GM23338 (cell line): ENCODE results near the gene SELENOT. TPM values are rescaled to one million over a fixed set of nuclear protein-coding genes. Genes with fewer than 3 reads are reported as not detected.

ENCODE experiments used
- ATAC-seq: fragments of 200-7000 bp; cut with Tn5 transposase; 3 replicates; pipeline ENCODE4 v1.9.1; 2020
- DNase-seq: peaks from one replicate; pipeline ENCODE4 v3.0.0-alpha.2; 2015; ENCODE audit warnings: low spot score
- H2AFZ ChIP-seq: fragments of 200-600 bp; sonication (generic); 2 replicates; pipeline ENCODE4 v1.8.0; 2016; ENCODE audit warnings: antibody characterized with exemption, mild to moderate bottlenecking, moderate library complexity
- H3F3A ChIP-seq: fragments of 200-600 bp; sonication (generic); replicated peaks from 2 replicates; pipeline ENCODE4 v1.8.0; 2017; ENCODE audit warnings: antibody characterized with exemption, mixed run types, low read depth
- H3K27ac ChIP-seq: fragments of 200-600 bp; sonication (generic); 2 replicates; pipeline ENCODE4 v1.6.1; 2016; ENCODE audit warnings: low read depth
- H3K27me3 ChIP-seq: fragments of 200-600 bp; sonication (generic); 2 replicates; pipeline ENCODE4 v1.8.0; 2016; ENCODE audit warnings: mild to moderate bottlenecking, mixed run types, moderate library complexity; ENCODE audit not compliant: insufficient read depth
- H3K36me3 ChIP-seq: fragments of 200-600 bp; sonication (generic); 2 replicates; pipeline ENCODE4 v1.8.0; 2016; ENCODE audit warnings: mild to moderate bottlenecking; ENCODE audit not compliant: insufficient read depth
- H3K4me1 ChIP-seq: fragments of 200-600 bp; sonication (generic); 2 replicates; pipeline ENCODE4 v1.8.0; 2016; ENCODE audit warnings: mild to moderate bottlenecking, moderate library complexity; ENCODE audit not compliant: insufficient read depth
- H3K4me2 ChIP-seq: fragments of 200-600 bp; sonication (generic); 2 replicates; pipeline ENCODE4 v1.7.1; 2017; ENCODE audit warnings: mixed run types
- H3K4me3 ChIP-seq: fragments of 200-600 bp; sonication (generic); 2 replicates; pipeline ENCODE4 v1.6.1; 2016; ENCODE audit warnings: mixed run types
- H3K79me2 ChIP-seq: fragments of 200-600 bp; sonication (generic); replicated peaks from 2 replicates; pipeline ENCODE4 v1.8.0; 2017; ENCODE audit warnings: mild to moderate bottlenecking; ENCODE audit not compliant: insufficient read depth
- H3K9me2 ChIP-seq: fragments of 200-600 bp; sonication (generic); 2 replicates; pipeline ENCODE4 v1.8.0; 2017; ENCODE audit not compliant: insufficient read depth
- H4K20me1 ChIP-seq: fragments of 200-600 bp; sonication (generic); replicated peaks from 2 replicates; pipeline ENCODE4 v1.8.0; 2017; ENCODE audit warnings: mild to moderate bottlenecking; ENCODE audit not compliant: insufficient read depth
- H3K27ac Mint-ChIP-seq: 2 replicates; pipeline ENCODE4 v1.8.0; 2020; ENCODE audit warnings: inconsistent platforms, mild to moderate bottlenecking, moderate library complexity, mixed read lengths
- H3K27me3 Mint-ChIP-seq: 3 replicates; pipeline ENCODE4 v1.8.0; 2022; ENCODE audit warnings: low read depth, mild to moderate bottlenecking, moderate library complexity, mixed read lengths, inconsistent platforms; ENCODE audit not compliant: insufficient read depth, poor library complexity
- H3K36me3 Mint-ChIP-seq: 3 replicates; pipeline ENCODE4 v1.8.0; 2021; ENCODE audit warnings: low read depth, mild to moderate bottlenecking, inconsistent platforms, moderate library complexity, mixed read lengths
- H3K4me1 Mint-ChIP-seq: 3 replicates; pipeline ENCODE4 v1.8.0; 2020; ENCODE audit warnings: mild to moderate bottlenecking, inconsistent platforms, mixed read lengths
- H3K4me3 Mint-ChIP-seq: 3 replicates; pipeline ENCODE4 v1.8.0; 2021; ENCODE audit warnings: moderate library complexity, mild to moderate bottlenecking, inconsistent platforms, mixed read lengths
- H3K9me3 Mint-ChIP-seq: 3 replicates; pipeline ENCODE4 v1.8.0; 2020; ENCODE audit warnings: moderate library complexity, mild to moderate bottlenecking, inconsistent platforms, mixed read lengths
- CTCF ChIP-seq, 2 experiments: fragments of 200-600 bp in 1 of 2; sonication (generic) in 1 of 2; conservative IDR thresholded peaks; 2 replicates each; pipeline versions ENCODE4 v1.5.1 to v1.6.1; 2016 to 2017; ENCODE audit warnings: antibody characterized with exemption in 2 of 2, low read depth in 2 of 2, mild to moderate bottlenecking in 2 of 2, moderate library complexity in 1 of 2
- ETS1 ChIP-seq: IDR thresholded peaks from 2 replicates; pipeline ENCODE4 v1.6.1; 2016; ENCODE audit warnings: antibody characterized with exemption
- EZH2 ChIP-seq: fragments of 200-600 bp; sonication (generic); IDR thresholded peaks from one replicate; pipeline ENCODE4 v1.8.0; 2017; ENCODE audit warnings: antibody characterized with exemption, mild to moderate bottlenecking, low read depth; ENCODE audit not compliant: unreplicated experiment
- EZH2phosphoT487 ChIP-seq: fragments of 200-600 bp; sonication (generic); IDR thresholded peaks from one replicate; pipeline ENCODE4 v1.8.1; 2018; ENCODE audit warnings: antibody characterized with exemption; ENCODE audit not compliant: unreplicated experiment
- JUNB ChIP-seq: IDR thresholded peaks from one replicate; pipeline ENCODE4 v1.6.1; 2016; ENCODE audit warnings: antibody characterized with exemption; ENCODE audit not compliant: unreplicated experiment
- NANOG ChIP-seq: IDR thresholded peaks from 2 replicates; pipeline ENCODE4 v1.6.1; 2016; ENCODE audit warnings: antibody characterized with exemption, borderline replicate concordance
- POLR2AphosphoS5 ChIP-seq: IDR thresholded peaks from 2 replicates; pipeline ENCODE4 v1.6.1; 2016; ENCODE audit warnings: antibody characterized with exemption, low read depth
- REST ChIP-seq: IDR thresholded peaks from one replicate; pipeline ENCODE4 v1.6.1; 2018; ENCODE audit warnings: antibody characterized with exemption; ENCODE audit not compliant: unreplicated experiment
- STAT1 ChIP-seq: IDR thresholded peaks from one replicate; pipeline ENCODE4 v1.6.1; 2016; ENCODE audit warnings: antibody characterized with exemption; ENCODE audit not compliant: unreplicated experiment
- ZNF114 ChIP-seq: fragments of 250-450 bp; sonication (Bioruptor Pico); IDR thresholded peaks from 2 replicates; pipeline ENCODE4 v1.5.0; 2020; ENCODE audit warnings: mild to moderate bottlenecking, moderate library complexity
- ZNF331 ChIP-seq: fragments of 250-450 bp; sonication (Bioruptor Pico); IDR thresholded peaks from 2 replicates; pipeline ENCODE4 v1.5.0; 2020; ENCODE audit warnings: low read depth, mild to moderate bottlenecking, moderate library complexity
- ZNF462 ChIP-seq: fragments of 250-450 bp; sonication (Bioruptor Pico); IDR thresholded peaks from 2 replicates; pipeline ENCODE4 v1.5.0; 2020; ENCODE audit warnings: mild to moderate bottlenecking, moderate library complexity
- polyA plus RNA-seq: library from polyadenylated mRNA; unstranded; fragments of >200 nt; fragmentation: Nextera tagmentation; extraction: Ambion mirVana; gene quantifications from 2 replicates; pipeline ENCODE4 v1.2.1, GENCODE V29; 2016
- total RNA-seq: library from RNA; depleted of rRNA; stranded (reverse); fragments of >200 nt; shearing (Covaris generic); gene quantifications from 2 replicates; pipeline ENCODE4 v1.2.3, GENCODE V29; 2014

Gene SELENOT
- total and polyA plus RNA-seq, 2 experiments from 2014 or later: 56.1 to 61.3 TPM

- H3K27ac Mint-ChIP-seq: no peak overlapping the region
- no peak overlapping the region for H3K4me2 ChIP-seq
- no peaks in the 10 kb centered on the region for H3K9me3 Mint-ChIP-seq
- no peaks in the 10 kb centered on the region for H3F3A ChIP-seq
- H3K27me3 ChIP-seq: no peaks in the 10 kb centered on the region
- no peaks in the 10 kb centered on the region for H3K36me3 ChIP-seq
- no peaks in the 10 kb centered on the region for H3K9me2 ChIP-seq
- no peak overlapping the region for H3K27ac ChIP-seq
- peaks cover 9% of the 10 kb centered on the region for H3K27me3 Mint-ChIP-seq
- no peaks in the 10 kb centered on the region for H4K20me1 ChIP-seq
- TF ChIP-seq STAT1 (no peak), JUNB (no peak), REST (no peak), POLR2AphosphoS5 (no peak), ETS1 (no peak), ZNF462 (no peak), ZNF114 (CRISPR knock-in tag) (no peak), ZNF331 (CRISPR knock-in tag) (no peak), EZH2 (no peak), EZH2phosphoT487 (no peak), CTCF (conservative IDR thresholded peaks at IDR 0.05; ENCODE audit: low read depth in 2 of 2) (no peak), NANOG (no peak)
- peaks cover 23% of the 10 kb centered on the region for H3K79me2 ChIP-seq
- no peak overlapping the region for H2AFZ ChIP-seq
- no peaks in the 10 kb centered on the region for H3K36me3 Mint-ChIP-seq
- no peak overlapping the region for H3K4me3 ChIP-seq
- peaks cover 25% of the 10 kb centered on the region for H3K4me1 ChIP-seq
- no peak for ATAC-seq
- H3K4me3 Mint-ChIP-seq: no peak overlapping the region
- DNase-seq: no peak
- H3K4me1 Mint-ChIP-seq: peaks cover 42% of the 10 kb centered on the region
Observed at GRCh38 chr3:150597646-150598045, 5.5 kb upstream of the SELENOT start.
